OCI-LY1 (cell line): ENCODE measurements around the gene PNO1.

Experiments used
- EZH2 ChIP-seq: fragments of 200-600 bp; sonication (generic), shearing (Covaris generic); IDR thresholded peaks from 2 replicates; pipeline ENCODE4 v1.8.0; 2017; ENCODE audit warnings: borderline replicate concordance, mixed run types, mild to moderate bottlenecking, antibody characterized with exemption, low read length, moderate library complexity, mixed read lengths
- TF ChIP-seq, protein P1 (sequence below): fragments of 200-600 bp; sonication (generic), shearing (Covaris generic); IDR thresholded peaks from 2 replicates; pipeline ENCODE4 v1.5.1; 2017; ENCODE audit warnings: mild to moderate bottlenecking, antibody characterized with exemption, low read length, moderate library complexity, mixed read lengths

DNA sequence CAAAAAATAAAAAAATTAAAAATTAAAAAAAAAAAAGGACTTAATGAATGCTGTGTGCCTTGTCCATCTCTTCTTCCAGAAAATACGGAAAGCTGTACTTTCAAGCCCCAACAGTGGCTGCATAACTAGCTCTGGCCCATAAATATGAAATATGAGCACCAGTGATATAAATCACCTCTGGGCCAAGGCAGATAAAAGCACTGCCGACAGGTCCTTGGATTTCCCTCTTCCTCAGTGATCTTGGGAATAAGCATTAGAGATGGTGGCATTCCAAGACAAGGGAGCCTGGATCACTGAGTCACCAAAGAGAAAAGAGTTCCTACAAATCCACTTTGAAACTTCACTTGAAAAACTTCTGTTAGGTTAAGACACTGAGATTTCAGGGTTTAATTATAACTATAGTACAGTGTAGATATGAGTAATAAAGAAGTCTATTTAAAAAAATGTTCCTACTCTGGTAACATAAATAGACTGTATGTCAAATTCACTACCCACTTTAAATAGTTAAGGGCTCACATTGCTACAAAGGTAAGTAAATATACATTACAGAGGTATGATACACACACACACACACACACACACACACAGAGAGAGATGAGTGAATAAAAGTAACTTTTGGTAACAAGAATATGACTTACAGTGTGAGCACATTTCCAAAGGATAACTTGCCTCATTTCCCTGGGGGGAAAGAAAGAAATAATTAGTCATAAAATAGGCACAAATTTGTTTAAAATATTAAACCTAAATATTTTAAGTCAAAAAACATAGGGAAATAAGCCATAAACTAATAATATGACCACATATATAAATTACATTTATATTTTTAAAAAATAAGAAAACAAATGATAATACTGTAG lies 59.0 kb downstream of the PNO1 start:
- TF ChIP-seq, protein P1, sequence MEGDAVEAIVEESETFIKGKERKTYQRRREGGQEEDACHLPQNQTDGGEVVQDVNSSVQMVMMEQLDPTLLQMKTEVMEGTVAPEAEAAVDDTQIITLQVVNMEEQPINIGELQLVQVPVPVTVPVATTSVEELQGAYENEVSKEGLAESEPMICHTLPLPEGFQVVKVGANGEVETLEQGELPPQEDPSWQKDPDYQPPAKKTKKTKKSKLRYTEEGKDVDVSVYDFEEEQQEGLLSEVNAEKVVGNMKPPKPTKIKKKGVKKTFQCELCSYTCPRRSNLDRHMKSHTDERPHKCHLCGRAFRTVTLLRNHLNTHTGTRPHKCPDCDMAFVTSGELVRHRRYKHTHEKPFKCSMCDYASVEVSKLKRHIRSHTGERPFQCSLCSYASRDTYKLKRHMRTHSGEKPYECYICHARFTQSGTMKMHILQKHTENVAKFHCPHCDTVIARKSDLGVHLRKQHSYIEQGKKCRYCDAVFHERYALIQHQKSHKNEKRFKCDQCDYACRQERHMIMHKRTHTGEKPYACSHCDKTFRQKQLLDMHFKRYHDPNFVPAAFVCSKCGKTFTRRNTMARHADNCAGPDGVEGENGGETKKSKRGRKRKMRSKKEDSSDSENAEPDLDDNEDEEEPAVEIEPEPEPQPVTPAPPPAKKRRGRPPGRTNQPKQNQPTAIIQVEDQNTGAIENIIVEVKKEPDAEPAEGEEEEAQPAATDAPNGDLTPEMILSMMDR = no peak
- no peak for TF ChIP-seq EZH2
